ENCODE data around the gene CCR3.

CCR3 gene

DNA sequence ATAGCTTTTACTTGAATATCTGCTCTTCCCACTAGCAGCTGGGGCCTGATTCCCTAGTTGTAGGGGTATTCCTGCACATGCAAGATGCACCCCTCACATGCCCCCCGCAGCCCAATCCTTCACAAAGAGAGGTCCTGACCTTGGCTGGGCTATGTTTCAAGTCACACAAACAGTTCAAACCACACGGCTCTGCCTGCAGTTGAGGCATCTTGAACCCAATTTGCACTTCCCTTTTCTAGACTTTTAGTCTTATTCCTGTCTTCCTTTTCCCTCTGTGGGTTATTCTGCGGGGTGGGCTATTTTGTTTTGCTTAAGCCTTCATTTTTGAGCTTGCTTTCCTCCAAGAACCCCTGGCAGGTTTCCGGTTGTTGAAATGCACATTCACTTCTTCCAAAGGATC is 20.9 kb upstream of the CCR3 start:
- DNase-seq (ENCODE audit: low spot score) = no peak

- no peak for DNase-seq (ENCODE audit: low spot score)
Measured at GRCh38 chr3:46221938-46222337, 20.3 kb upstream of the CCR3 start.

GRCh38 chr3:46222435-46223161 is 19.7 kb upstream of the CCR3 start:
- DNase-seq (ENCODE audit: low spot score) = no peak

DNA sequence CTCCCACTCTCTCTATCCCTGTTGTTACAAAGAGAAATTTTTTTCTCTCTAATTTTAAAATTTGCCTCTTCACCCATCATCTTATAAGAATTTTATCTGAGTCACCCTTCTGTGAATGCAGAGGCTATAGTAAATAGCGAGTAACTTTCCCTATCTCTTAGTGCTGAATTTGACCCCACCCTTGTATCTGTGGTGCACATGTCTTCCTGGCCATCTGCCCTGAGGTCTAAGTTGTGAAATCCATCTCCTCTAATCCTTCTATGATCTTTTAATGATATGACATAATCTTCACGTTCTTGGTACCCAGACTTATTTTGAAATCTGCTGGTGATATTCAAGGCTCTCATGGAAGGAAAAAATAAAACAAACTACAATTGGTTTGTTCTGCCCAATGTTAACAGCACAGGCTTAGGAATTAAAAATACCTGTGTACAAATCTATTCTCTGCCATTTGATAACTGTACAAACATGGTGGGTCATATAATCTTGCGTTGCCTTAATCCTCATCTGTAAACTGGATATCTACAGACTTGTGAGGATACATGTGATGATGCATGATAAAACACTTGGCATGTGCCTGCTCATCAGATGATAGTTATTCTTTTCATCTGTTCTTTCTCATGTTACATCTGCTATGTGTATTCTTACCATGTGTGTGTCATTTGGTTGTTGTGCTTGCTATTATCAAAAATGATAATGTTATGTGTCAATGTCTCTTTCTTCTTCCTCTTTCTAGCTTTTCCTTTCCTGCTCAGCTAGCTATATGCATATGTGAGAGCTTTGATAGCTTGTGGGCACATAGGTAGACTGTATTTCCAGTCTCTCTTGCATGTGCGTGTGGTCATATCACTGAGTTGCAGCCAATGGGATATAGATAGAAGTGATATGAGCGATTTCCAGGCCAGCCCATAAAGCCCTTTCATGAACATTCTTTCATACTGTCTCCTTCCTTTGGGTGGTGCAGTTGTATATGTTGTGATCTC is 13.7 kb upstream of the CCR3 start:
- no peak for DNase-seq (ENCODE audit: low spot score)

GRCh38 chr3:46231323-46231722 is 10.9 kb upstream of the CCR3 start:
- no peak for DNase-seq (ENCODE audit: low spot score)

DNA sequence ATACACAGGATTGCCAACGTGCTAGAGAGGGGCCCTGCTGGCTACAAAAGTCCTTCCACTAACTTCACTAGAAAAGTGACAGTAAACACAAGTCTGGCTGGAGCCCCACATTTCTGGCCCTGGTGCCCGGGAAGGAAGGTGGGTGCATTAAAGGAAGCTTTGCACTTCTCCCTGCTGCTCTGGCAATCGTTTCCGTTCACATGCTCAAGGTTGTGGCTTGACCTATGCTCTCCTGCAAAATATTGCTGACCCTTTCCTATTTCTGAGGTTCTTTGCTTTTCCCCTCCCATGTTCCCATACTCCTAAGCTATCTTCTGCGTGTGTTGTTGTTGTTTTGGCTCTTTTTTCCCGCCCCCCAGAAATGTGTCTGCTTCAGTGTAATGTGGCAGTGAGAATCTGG is 9.1 kb upstream of the CCR3 start:
- no peak for DNase-seq (ENCODE audit: low spot score)

- DNase-seq (ENCODE audit: low spot score) = no peak
Measured at GRCh38 chr3:46235425-46235824, 6.8 kb upstream of the CCR3 start.

GRCh38 chr3:46236294-46237054 is 5.8 kb upstream of the CCR3 start:
- DNase-seq (ENCODE audit: low spot score) = no peak

GRCh38 chr3:46238386-46238785 is 3.9 kb upstream of the CCR3 start:
- no peak for DNase-seq (ENCODE audit: low spot score)

- DNase-seq (ENCODE audit: low spot score) = no peak
Measured at GRCh38 chr3:46239301-46239938, 2.8 kb upstream of the CCR3 start.

DNA sequence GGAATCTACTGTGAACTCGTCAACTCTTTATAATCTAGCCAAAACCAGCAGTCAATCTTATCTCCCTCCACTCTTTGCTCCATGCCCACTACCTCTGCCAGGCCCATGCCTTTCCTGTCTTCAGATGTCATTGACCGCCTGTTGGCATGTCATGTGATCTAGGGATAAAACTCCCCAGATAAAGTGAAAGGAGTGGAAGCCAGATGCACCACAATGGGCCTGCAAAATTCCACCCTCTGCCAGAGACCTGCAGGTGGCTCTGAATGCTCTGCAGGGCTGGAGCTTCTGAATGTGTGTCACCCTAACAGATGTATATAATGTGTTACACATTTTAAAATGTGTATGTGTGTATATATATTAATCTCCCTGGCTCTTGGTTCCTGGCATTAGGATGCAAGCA is 2.3 kb upstream of the CCR3 start:
- no peak for DNase-seq (ENCODE audit: low spot score)

- no peak for DNase-seq (ENCODE audit: low spot score)
Measured at GRCh38 chr3:46243560-46243959, 1.3 kb downstream of the CCR3 start.

- DNase-seq (ENCODE audit: low spot score) = no peak
Measured at GRCh38 chr3:46245146-46245545, 2.9 kb downstream of the CCR3 start.

- no peak for DNase-seq (ENCODE audit: low spot score)
Measured at GRCh38 chr3:46252980-46253379, 10.7 kb downstream of the CCR3 start.

- no peak for DNase-seq (ENCODE audit: low spot score)
Measured at GRCh38 chr3:46258525-46258924, 16.3 kb downstream of the CCR3 start.

DNA sequence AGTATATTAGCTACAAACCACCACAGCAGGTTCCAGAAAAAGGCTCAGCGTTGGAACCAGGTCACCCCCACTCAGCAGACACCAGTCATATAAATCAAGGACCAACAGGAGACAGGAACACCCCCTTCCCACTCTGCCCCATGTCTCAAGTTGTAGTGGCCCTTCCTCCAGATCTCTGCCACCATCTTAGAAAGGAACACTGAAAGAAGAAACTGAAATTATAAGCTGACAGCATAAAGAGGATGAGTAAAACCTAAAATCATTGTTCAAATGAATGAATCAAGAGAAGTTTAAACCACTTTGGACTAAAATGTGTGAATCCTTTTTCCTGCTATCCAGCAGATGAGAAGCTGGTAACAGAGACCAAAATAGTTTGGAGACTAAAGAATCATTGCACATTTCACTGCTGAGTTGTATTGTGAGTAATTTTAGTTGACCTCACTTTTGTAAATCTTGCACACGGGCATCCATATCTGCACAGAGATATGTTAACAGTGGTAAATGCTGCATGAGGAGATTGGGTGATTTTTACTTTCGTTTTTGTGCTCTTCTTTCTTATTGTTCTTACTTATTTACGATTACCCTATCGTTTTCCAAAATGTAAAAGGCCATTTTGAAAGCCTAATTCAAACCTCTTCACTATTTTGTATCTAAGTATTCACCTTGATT is 19.8 kb downstream of the CCR3 start:
- no peak for DNase-seq (ENCODE audit: low spot score)

DNA sequence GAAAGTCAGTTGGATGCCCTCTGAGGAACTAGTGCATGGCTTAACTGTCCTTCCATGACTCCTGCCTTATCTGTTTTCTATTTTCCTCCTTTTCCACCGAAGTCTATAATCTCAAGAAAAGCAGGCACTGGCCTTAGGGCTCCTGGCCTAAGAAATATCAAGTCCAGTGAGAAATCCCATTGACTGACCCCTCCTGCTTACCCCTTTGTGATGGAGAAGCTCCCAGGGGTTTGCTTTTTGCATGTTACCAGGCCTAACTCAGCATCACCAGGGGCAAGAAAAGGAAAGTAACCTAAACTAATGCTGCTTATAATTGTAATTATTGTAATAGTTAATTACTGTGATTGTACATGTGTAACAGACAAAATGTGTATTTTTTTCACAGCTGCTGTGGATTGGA is 21.7 kb downstream of the CCR3 start:
- no peak for DNase-seq (ENCODE audit: low spot score)

DNA sequence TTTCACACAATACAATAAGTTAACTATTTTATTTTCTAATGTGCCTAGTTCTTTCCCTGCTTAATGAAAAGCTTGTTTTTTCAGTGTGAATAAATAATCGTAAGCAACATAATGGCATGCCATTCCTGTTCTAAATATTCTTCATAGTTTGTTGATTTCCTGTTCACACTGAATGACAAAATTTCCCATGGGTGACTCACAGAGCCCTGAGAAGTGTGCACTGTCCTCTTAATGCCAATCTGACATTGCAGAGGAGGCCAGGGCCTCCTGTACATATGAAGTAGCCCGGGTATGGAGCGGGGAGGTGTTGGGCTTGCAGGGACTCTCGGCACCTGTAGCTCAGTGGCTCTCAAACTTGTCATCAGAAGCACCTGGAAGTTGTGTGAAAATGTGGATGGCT is 24.3 kb downstream of the CCR3 start:
- no peak for DNase-seq (ENCODE audit: low spot score)

DNA sequence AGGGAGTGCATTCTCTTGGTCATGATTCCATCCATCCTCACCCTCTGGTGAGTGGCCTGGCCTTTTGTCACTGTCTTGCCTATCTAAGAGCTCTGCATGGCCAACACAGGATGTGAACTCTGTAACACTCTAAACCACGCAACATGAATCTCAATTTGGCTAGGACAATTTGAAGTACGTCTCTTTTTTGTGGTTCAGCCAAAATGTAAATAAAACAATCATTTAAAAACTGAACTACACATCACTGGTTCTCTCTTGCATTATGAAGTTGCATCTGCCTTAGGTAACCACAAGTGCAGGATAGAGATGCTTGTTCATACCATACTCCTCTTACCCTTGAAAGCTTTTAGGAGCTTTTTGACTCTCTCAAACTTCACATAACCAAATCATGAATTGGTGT is 27.3 kb downstream of the CCR3 start:
- no peak for DNase-seq (ENCODE audit: low spot score)

DNA sequence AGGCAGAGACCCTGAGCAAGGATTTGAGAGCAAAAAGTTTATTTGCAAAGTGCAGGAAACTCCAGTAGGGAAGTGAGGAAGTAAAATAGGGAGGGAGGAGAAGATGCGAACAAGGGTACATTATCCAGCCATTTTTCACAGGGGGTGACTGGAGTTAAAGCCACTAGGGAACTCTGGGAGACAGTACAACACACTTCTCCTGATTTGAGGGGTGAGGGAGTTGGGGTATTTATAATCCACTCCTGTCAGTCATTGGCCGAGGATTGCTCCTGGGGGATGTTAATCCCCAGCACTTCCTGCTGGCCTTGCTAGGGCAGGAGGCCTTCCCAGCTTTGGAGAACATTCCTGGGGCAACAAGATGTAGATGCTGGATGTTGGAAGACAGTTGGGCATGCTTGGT is 28.2 kb downstream of the CCR3 start:
- DNase-seq (ENCODE audit: low spot score) = no peak

DNA sequence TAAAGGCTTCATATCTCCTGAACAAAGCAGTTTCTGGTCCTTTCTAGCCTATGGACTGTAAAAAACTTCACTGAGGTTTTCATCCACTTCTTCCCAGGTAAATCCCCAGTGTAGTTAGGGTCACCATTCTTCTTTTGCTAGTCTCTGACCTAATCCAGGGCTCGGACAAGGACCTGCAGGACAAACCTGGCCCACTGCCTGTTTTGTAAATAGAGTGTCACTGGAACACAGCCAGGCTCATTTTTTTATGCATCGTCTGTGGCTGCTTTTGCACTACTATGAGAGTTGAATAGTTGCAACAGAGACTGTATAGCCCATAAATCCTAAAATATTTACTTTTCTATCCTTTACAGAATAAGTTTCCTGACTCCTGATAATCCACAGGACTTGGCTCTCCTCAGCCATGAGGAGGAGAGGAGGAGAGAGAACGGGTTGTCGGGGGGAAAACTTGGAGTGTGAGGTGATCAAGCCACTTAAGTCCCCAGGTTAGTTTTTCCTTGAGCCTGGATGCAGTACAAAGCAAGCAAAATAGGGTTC is 29.0 kb downstream of the CCR3 start:
- DNase-seq (ENCODE audit: low spot score) = no peak
